Measurements from ENCODE around the gene IQCM. TPM values are rescaled to one million over a fixed set of nuclear protein-coding genes. Genes with fewer than 3 reads are reported as not detected.

The IQCM gene
- polyA plus RNA-seq, 3 donors = not detected

DNA sequence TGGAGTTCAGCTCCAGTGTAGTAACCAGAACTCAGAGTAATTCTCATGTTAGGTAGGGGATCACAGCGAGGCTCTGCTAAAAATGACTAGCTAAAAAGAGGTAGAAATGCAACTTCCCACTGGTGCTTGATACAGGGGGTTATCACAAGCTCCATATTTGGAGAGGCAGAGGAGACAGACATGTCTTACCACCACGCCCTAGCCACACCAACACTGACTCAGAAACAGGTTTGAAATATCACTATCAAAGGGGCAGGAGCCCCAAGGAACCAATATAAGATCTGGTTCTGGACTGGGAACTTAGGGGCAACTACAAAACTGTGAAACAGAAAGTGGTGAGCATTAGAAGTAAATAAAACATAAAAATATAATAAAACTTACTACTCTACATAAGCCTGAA lies 62.9 kb downstream of the IQCM start:
- H3K27me3 ChIP-seq (ENCODE audit: control insufficient read depth in 2 of 2, insufficient read depth in 2 of 2, low read length in 2 of 2) = no peaks in the 10 kb centered on the region
- Mint-ChIP-seq H3K27ac (no peak overlapping the region), H3K27me3 (ENCODE audit: low read depth in 3 of 3) (no peaks in the 10 kb centered on the region), H3K4me1 (no peaks in the 10 kb centered on the region), H3K9me3 (peaks cover 0 to 7% (median 2%) of the 10 kb centered on the region in 7 donors), H3K4me3 (no peak overlapping the region), H3K36me3 (no peaks in the 10 kb centered on the region)
- H4K20me1 ChIP-seq (ENCODE audit: insufficient read depth, low read length) = no peaks in the 10 kb centered on the region
- no peaks in the 10 kb centered on the region for H3K9me3 ChIP-seq (replicated peaks in 1 of 2; ENCODE audit: control insufficient read depth in 1 of 2, insufficient read depth in 1 of 2, low read length in 2 of 2)
- DNase-seq = no peak
- no peaks in the 10 kb centered on the region for H3K36me3 ChIP-seq (replicated peaks in 1 of 2; ENCODE audit: control insufficient read depth in 1 of 2, insufficient read depth in 2 of 2, low read length in 2 of 2)
- H3K79me2 ChIP-seq (ENCODE audit: insufficient read depth, low read length) = no peaks in the 10 kb centered on the region
- H3K4me2 ChIP-seq (replicated peaks; ENCODE audit: extremely low read depth, low read length, poor library complexity, severe bottlenecking) = no peak overlapping the region
- H3K4me1 ChIP-seq (ENCODE audit: control insufficient read depth in 1 of 2, insufficient read depth in 2 of 2, low read length in 2 of 2) = no peaks in the 10 kb centered on the region
- no peak overlapping the region for H2AFZ ChIP-seq (ENCODE audit: insufficient read depth, low read depth, low read length, poor library complexity, severe bottlenecking)
- no peak overlapping the region for H3K4me3 ChIP-seq (replicated peaks in 1 of 3; ENCODE audit: low read depth in 2 of 3, low read length in 3 of 3)
- intact Hi-C loops (cut with micrococcal nuclease) = no loop called here
- H3K9ac ChIP-seq (ENCODE audit: insufficient read depth, low read length, poor library complexity, severe bottlenecking) = no peak overlapping the region
- TF ChIP-seq, protein P1, sequence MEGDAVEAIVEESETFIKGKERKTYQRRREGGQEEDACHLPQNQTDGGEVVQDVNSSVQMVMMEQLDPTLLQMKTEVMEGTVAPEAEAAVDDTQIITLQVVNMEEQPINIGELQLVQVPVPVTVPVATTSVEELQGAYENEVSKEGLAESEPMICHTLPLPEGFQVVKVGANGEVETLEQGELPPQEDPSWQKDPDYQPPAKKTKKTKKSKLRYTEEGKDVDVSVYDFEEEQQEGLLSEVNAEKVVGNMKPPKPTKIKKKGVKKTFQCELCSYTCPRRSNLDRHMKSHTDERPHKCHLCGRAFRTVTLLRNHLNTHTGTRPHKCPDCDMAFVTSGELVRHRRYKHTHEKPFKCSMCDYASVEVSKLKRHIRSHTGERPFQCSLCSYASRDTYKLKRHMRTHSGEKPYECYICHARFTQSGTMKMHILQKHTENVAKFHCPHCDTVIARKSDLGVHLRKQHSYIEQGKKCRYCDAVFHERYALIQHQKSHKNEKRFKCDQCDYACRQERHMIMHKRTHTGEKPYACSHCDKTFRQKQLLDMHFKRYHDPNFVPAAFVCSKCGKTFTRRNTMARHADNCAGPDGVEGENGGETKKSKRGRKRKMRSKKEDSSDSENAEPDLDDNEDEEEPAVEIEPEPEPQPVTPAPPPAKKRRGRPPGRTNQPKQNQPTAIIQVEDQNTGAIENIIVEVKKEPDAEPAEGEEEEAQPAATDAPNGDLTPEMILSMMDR (IDR thresholded peaks at IDR 0.05) = no peak
- WGBS (ENCODE audit: insufficient coverage) = no CpG with 5 or more reads among the region's 2 CpGs
- no peak overlapping the region for H3K27ac ChIP-seq (ENCODE audit: low read depth in 1 of 2, low read length in 2 of 2)

DNA sequence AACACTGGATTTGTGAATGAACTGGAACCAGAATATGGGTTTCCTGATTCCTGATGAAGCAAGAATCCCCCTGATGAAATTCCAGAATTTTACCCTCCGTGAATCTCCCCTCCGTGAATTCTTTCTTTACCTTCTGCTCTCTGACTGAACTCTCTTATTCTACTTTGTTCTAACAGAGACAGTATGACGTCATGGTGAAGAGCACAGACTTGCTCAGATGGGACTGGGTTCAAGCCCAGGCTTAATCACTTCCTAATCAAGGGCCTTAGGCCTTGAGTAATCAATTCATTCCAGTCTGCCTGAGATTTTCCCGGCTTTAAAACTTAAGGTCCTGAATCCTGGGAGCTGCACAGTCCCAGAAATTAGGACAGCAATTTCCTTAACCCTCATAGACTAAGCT lies 64.5 kb downstream of the IQCM start:
- H3K27ac ChIP-seq (ENCODE audit: low read depth in 1 of 2, low read length in 2 of 2) = no peak overlapping the region

More for the DNA sequence above, 64.5 kb downstream of the IQCM start:
- peaks cover 0 to 5% (median 1%) of the 10 kb centered on the region in 7 donors for H3K9me3 Mint-ChIP-seq
- Histone ChIP-seq H2AFZ (ENCODE audit: insufficient read depth, low read depth, low read length, poor library complexity, severe bottlenecking) (no peak overlapping the region), H3K4me2 (replicated peaks; ENCODE audit: extremely low read depth, low read length, poor library complexity, severe bottlenecking) (no peak overlapping the region), H3K79me2 (ENCODE audit: insufficient read depth, low read length) (no peaks in the 10 kb centered on the region), H3K9ac (ENCODE audit: insufficient read depth, low read length, poor library complexity, severe bottlenecking) (no peak overlapping the region), H3K36me3 (replicated peaks in 1 of 2; ENCODE audit: control insufficient read depth in 1 of 2, insufficient read depth in 2 of 2, low read length in 2 of 2) (no peaks in the 10 kb centered on the region), H3K9me3 (replicated peaks in 1 of 2; ENCODE audit: control insufficient read depth in 1 of 2, insufficient read depth in 1 of 2, low read length in 2 of 2) (no peaks in the 10 kb centered on the region), H3K27me3 (ENCODE audit: control insufficient read depth in 2 of 2, insufficient read depth in 2 of 2, low read length in 2 of 2) (no peaks in the 10 kb centered on the region), H4K20me1 (ENCODE audit: insufficient read depth, low read length) (no peaks in the 10 kb centered on the region), H3K4me1 (ENCODE audit: control insufficient read depth in 1 of 2, insufficient read depth in 2 of 2, low read length in 2 of 2) (no peaks in the 10 kb centered on the region), H3K4me3 (replicated peaks in 1 of 3; ENCODE audit: low read depth in 2 of 3, low read length in 3 of 3) (no peak overlapping the region)
- WGBS (ENCODE audit: insufficient coverage) = 93% methylated on average over 4 of the region's 4 CpGs
- no peaks in the 10 kb centered on the region for H3K4me1 Mint-ChIP-seq
- intact Hi-C loops (cut with micrococcal nuclease) = no loop called here
- no peak for DNase-seq
- H3K27ac Mint-ChIP-seq = no peak overlapping the region
- H3K4me3 Mint-ChIP-seq = no peak overlapping the region
- no peaks in the 10 kb centered on the region for H3K36me3 Mint-ChIP-seq
- TF ChIP-seq, protein P1 (IDR thresholded peaks at IDR 0.05) = no peak
- no peaks in the 10 kb centered on the region for H3K27me3 Mint-ChIP-seq (ENCODE audit: low read depth in 3 of 3)

Measured in CD14-positive monocyte (primary cell).